Measurements from ENCODE around the gene SLC38A8. TPM values are rescaled to one million over a fixed set of nuclear protein-coding genes. Genes with fewer than 3 reads are reported as not detected.

Gene SLC38A8
- total RNA-seq, 1 donor from 2014 or later: not detected

DNA sequence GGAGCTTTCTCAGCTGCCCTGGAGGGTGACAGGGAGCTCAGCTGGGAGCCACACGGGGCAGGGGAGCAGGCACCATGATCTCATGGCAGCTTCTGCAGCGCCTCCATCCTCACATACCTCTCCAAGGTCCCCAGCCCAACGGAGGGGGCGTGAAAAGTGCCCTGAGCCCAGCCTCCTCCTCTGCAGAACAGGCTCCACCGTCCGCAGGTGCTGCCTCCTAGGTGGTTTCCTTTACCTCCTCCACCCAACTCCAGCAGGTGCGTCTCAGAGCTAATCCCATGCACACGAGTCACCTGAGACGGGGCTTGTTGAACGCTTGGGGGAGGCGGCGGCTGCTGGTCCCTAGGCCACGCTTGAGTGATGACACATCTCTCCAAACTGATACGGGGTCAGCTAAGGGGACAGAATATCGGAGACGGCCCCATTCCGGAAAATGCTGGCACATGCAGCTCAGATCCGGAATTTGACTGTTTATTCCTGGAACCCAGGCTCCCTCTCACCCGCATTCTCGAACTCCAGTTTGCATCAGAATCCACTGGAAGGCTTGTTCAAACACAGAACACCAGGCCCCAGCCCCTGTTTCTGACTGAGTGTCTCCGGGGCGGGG is 387 bp upstream of the SLC38A8 start:
- no peaks in the 10 kb centered on the region for H3K36me3 ChIP-seq (ENCODE audit: control insufficient read depth, insufficient read depth, low read length)
- DNase-seq (ENCODE audit: low read depth): no peak
- no peak overlapping the region for H3K4me3 ChIP-seq (ENCODE audit: low read depth, low read length)
- peaks cover 63% of the 10 kb centered on the region for H3K27me3 ChIP-seq (ENCODE audit: control insufficient read depth, insufficient read depth, low read length)
- TF ChIP-seq, protein P1, sequence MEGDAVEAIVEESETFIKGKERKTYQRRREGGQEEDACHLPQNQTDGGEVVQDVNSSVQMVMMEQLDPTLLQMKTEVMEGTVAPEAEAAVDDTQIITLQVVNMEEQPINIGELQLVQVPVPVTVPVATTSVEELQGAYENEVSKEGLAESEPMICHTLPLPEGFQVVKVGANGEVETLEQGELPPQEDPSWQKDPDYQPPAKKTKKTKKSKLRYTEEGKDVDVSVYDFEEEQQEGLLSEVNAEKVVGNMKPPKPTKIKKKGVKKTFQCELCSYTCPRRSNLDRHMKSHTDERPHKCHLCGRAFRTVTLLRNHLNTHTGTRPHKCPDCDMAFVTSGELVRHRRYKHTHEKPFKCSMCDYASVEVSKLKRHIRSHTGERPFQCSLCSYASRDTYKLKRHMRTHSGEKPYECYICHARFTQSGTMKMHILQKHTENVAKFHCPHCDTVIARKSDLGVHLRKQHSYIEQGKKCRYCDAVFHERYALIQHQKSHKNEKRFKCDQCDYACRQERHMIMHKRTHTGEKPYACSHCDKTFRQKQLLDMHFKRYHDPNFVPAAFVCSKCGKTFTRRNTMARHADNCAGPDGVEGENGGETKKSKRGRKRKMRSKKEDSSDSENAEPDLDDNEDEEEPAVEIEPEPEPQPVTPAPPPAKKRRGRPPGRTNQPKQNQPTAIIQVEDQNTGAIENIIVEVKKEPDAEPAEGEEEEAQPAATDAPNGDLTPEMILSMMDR (IDR thresholded peaks at IDR 0.05; ENCODE audit: insufficient read depth, low read length, poor library complexity, severe bottlenecking): no peak

DNA sequence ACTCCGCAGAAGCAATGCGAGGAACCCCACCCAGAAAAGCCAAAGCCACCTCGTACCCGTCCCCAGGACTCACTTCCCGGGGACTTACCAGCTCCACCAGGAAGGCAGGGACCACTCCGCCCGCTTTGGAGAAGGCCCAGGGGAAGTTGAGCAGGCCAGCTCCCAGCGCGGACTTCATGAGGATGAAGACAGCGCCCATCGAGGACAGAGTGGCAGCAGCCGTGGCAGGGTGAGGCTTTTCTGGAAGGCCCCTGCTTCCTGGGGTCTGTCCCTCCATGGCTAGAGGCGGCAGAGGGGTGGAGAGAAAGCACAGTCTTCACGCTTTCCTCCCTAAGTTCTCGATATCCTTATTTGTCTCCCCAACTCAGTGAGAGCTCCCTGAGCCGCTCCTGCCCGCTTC is 714 bp downstream of the SLC38A8 start:
- Histone ChIP-seq H3K27me3 (ENCODE audit: control insufficient read depth, insufficient read depth, low read length) (peaks cover 63% of the 10 kb centered on the region), H3K36me3 (ENCODE audit: control insufficient read depth, insufficient read depth, low read length) (no peaks in the 10 kb centered on the region), H3K4me3 (ENCODE audit: low read depth, low read length) (no peak overlapping the region)
- TF ChIP-seq, protein P1 (IDR thresholded peaks at IDR 0.05; ENCODE audit: insufficient read depth, low read length, poor library complexity, severe bottlenecking): no peak
- no peak for DNase-seq (ENCODE audit: low read depth)

DNA sequence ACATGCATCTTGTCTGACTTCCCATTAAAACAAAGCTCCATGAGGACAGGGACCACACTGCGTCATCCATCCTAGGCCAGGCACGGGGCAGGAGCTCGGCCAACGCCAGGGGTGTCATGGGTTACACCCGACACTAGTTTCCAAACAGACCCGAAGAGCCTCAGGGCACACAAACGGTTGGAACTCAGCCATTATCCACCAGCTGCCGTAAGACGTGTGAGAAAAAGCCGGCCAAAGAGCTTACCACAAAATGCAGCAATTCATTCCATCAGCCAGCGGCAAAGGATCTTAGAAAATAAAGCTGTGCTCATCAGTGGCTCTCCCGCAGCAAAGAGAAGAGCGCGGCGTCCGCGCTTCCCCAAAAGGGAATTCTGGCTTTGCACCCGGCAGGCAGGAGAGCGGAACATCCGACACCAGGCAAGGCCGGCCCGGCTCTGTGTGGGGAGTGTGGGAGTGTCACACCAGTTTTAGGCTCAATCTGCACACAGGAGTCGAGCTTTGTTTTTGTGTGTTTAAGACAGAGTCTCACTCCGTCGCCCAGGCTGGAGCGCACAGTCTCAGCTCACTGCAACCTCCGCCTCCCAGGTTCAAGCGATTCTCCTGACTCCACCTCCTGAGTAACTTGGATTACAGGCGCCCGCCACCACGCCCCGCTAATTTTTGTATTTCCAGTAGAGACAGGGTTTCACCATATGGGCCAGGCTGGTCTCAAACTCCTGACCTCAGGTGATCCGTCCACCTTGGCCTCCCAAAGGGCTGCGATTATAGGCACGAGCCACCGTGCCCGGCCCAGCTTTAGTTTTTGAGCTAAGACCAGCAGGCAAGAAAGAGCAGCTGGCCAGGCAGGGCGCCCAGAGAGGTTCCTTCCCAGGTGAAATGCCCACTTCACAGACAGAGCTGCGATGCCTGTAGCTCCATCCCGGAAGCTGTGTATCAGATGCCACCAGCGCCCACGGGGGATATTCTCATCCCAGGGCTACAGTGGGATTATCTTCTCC is 1.5 kb downstream of the SLC38A8 start:
- H3K4me3 ChIP-seq (ENCODE audit: low read depth, low read length): no peak overlapping the region
- H3K36me3 ChIP-seq (ENCODE audit: control insufficient read depth, insufficient read depth, low read length): no peaks in the 10 kb centered on the region
- TF ChIP-seq, protein P1 (IDR thresholded peaks at IDR 0.05; ENCODE audit: insufficient read depth, low read length, poor library complexity, severe bottlenecking): no peak
- H3K27me3 ChIP-seq (ENCODE audit: control insufficient read depth, insufficient read depth, low read length): peaks cover 63% of the 10 kb centered on the region
- no peak for DNase-seq (ENCODE audit: low read depth)

DNA sequence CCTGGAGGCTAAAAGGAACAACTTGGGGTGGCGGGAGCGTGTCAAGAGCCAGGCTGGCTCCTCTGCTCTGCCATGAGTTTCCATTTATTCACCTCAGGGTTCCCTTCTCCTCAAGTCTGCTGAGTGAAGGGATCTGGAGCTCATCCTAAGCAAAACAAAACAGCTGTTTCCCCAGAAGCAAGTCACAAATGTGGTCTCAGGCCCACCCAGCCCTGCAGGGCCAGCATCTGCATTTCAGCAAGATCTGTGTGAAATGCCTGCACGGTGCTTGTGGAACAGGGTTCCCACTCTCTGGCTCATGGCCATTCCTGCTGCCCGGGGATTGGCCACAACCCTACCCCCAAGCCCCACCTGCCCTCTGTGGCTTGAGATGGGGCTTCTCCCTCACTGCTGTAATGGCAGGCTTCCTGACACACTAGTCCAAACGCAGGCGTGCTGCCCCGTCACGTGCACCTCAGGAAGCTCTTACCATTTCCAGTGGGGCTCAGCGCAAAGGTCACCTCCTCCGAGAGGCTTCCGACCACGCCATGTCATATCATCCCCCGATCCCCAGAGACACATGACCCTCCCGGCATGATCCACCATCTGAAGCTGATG is 2.3 kb downstream of the SLC38A8 start:
- TF ChIP-seq, protein P1 (IDR thresholded peaks at IDR 0.05; ENCODE audit: insufficient read depth, low read length, poor library complexity, severe bottlenecking): no peak
- Histone ChIP-seq H3K36me3 (ENCODE audit: control insufficient read depth, insufficient read depth, low read length) (no peaks in the 10 kb centered on the region), H3K4me3 (ENCODE audit: low read depth, low read length) (no peak overlapping the region), H3K27me3 (ENCODE audit: control insufficient read depth, insufficient read depth, low read length) (peaks cover 63% of the 10 kb centered on the region)
- no peak for DNase-seq (ENCODE audit: low read depth)

DNA sequence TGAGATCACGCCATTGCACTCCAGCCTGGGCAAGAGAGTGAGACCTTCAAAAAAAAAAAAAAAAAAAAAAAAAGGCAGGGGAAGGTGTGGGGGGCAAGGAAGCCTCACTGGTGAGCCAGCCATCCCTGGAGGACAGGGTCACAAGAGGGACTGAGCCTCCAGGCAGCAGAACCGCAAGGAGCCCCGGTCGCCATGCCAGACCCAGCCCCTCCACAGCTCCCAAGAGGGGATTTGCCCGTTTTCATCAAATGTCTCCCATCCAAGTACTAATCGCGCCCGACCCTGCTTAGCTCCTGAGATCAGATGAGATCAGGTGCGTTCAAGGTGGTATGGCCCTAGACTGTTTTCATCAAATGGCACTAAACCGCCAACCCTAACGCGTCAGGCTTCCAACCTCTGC is 2.9 kb downstream of the SLC38A8 start:
- DNase-seq (ENCODE audit: low read depth): no peak
- TF ChIP-seq, protein P1 (IDR thresholded peaks at IDR 0.05; ENCODE audit: insufficient read depth, low read length, poor library complexity, severe bottlenecking): no peak
- no peaks in the 10 kb centered on the region for H3K36me3 ChIP-seq (ENCODE audit: control insufficient read depth, insufficient read depth, low read length)
- H3K27me3 ChIP-seq (ENCODE audit: control insufficient read depth, insufficient read depth, low read length): peaks cover 60% of the 10 kb centered on the region
- no peak overlapping the region for H3K4me3 ChIP-seq (ENCODE audit: low read depth, low read length)
